NCI-H1417 (cell line): ENCODE data around the gene POLQ.
A peak's percentile ranks its signal among the peaks of the same experiment; 100 is the strongest.
"Not testable (repeated sequence)": the region's sequence is repeated elsewhere in the genome, so short reads cannot be mapped to it uniquely, and the experiment has no call there.

Experiments
- DNase-seq, 3 experiments: peaks; one replicate each; lab custom pipeline; 2025; lab: John Stamatoyannopoulos, UW

The POLQ gene

DNA sequence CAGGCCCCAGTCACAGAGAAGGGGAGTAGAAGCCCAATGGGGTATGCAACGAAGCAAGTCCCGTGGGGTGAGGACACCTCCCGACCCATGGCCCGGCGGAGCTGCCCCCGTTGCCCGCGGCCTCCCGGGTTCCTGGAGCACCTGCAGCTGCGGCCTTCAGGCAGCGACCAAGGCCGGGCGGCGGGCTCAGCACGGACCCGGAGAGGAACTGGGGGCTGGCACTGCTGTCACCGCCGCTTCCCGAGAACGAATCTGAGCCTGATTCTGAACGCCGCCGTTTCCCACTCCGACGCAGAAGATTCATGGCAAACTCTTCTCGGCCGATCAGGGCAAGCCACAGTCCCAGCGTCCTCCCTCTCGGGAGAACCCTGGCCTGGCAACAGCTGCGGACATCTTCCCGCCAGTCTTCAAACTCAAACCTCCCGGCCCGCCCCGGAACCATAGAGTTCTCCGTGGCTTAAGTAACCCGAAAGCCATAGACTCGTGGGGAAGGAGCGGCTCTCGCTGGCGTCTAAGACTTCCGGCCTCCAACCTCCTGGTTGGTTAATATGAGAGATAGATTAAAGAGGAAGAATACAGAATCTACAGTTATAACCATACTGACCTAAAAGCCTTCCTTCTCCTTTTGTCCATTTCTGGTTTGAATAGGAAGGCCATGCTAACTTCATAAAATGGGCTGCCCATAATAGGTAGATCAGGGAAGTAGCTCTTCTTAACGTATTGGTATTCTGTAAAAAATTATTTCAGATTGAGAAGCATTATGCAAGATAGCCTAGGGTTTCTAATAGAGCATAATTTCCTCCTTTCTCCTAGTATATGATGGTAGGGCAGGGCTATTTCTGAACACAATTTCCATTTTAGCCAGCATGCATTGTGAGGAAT lies at the start of gene POLQ:
Gene POLQ (minus strand): TSS at position 415 of the 882 bp plus-strand sequence. CDS start 111 bp downstream, at position 304.
- DNase-seq: peak; percentile 92 to 96 (median 95)

DNA sequence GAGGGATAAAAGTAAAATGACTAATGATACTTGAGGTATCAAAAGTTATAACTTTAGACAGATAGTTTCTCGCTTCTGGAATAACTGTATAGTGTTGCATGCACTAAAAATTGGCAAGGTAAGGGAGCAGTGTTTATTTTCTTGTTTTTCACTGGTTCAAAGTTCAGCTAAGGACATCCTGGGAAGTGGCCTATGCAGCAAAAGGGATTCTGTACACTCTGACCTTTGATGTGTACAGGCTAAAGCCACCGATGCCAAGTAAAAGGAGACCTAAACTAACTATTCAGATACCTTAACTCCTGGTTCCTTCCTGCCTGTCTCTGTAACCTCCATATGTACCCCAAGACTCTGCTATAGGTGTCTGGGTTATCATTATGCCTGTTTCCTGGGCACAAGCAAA lies 49.1 kb upstream of the POLQ start:
- DNase-seq: no peak

DNA sequence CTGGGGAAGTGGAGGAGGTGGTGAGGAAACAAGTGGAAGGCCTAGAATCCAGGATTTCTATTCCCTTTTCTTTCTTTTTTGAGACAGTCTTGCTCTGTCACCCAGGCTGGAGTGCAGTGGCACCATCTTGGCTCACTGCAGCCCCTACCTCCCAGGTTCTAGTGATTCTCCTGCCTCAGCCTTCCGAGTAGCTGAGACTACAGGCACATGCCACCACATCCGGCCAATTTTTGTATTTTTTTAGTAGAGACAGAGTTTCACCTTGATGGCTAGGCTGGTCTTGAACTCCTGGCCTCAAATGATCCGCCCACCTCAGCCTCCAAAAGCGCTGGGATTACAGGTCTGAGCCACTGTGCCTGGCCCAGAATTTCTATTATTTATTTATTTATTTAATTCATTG lies 48.0 kb upstream of the POLQ start:
- not testable (repeated sequence) for DNase-seq

DNA sequence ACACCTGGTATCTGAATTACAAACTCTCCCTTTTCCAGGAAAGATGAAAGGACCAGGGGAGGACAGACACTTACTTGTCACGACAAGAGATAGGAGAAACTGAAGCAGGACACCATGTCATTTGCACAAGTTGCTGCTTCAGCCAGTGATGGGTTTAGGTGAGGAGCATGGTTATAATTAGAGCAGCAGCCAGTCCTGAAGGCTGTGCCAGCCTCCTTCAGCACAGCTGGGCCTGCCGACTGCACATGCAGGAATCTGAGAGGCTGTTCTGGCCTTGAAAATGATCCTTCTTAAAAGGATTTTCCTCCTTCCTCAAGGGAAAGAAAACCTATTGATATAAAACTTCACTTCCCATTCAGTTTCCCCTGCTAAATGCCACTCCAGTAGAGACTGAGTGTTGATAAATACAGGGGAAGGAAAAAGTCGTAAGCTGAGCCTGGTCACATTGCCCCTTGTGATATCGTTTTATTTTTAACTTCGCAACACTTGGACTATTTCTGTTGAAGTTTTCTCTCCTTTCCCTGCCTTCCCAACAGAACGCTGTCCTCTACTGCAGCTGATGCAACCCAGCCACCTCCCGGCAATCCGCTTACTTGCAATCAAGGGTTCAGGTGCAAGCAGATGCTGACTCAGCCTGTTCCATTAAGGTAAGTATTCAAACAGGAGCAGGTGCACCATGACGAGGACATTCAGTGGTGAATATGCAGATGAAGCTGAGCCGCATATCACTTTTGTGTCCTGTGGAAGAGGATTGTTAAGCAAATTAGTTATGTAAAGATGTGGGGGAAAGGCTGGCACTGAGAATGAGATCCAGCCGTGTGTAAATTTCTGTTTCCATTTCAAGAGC lies 47.3 kb upstream of the POLQ start, which contains the start of gene FBXO40:
Gene FBXO40 (plus strand): TSS at position 524 of the 847 bp plus-strand sequence. CDS start 27,197 bp downstream, outside the sequence.
- DNase-seq: peak; percentile 69 to 90 (median 83)

DNA sequence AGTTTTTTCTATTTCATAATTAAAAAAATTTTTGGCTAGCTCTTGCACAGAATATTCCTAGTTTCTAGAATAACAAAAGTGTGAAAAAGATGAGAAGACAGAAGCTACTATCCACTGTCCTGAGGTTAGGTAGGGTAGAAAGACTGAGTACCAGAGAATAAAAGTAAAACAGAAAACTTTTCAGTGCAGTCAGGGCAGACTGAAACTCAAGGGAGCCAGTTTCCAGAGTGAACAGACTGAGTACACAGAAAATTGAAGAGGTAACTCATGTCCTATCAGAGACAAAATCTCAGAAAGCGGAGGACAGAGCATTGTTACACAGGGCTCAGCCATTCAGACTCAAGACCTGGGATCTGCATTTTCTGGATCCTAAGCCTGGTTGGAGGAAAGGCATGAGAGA lies 38.6 kb upstream of the POLQ start:
- no peak for DNase-seq

DNA sequence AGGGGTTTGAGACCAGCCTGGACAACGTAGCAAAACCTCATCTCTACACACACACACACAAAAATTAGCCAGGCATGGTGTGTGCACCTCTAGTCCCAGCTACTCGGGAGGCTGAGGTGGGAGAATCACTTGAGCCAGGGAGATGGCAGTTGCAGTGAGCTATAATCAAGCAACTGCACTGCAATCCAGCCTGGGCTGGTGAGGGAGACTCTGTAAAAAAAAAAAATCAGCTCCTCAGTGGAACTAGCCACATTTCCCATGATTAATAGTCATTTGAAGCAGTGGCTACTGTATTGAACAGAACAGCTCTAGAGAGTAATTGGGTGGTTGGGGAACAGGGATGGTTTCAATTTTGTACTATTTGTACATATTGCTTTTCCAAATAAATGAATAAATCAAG lies 35.9 kb upstream of the POLQ start:
- no peak for DNase-seq

DNA sequence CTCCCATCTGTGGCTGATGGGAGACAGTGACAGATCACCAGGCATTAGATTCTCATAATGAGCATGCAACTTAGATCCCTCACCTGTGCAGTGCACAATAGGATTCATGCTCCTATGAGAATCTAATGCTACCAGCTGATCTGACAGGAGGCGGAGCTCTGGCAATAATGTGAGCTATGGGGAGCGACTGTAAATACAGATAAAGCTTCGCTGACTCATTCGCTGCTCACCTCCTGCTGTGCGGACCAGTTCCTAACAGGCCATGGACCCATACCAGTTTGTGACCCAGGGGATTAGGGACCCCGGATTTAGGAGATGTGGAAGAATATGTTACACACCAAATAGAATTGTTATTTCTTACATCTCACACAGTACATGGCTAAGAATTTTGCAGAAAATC lies 28.7 kb upstream of the POLQ start:
- DNase-seq: peak in 2 of 3 experiments; percentile 6 to 38

DNA sequence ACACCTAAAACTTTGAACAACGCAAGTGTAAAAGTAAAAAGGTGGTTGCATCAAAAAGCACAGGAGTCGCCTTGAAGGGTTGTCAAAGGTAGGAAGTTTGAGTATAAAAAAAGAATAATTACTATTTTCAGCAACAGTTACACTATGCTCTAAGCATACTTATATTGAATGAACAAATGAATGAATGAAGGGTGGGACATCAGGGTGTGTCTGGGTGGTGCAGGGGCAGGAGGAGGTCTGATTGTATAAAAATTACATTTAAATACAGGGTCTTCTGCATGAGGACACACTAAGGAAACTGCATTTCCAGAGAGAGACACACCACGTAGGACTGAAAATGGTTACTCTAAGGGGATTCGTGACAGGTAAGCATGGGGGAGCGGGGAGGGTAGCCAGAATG lies 21.9 kb upstream of the POLQ start, which contains the start of gene ARGFX:
Gene ARGFX (plus strand): TSS at position 301 of the 400 bp plus-strand sequence. CDS start 2,765 bp downstream, outside the sequence.
- DNase-seq: no peak

DNA sequence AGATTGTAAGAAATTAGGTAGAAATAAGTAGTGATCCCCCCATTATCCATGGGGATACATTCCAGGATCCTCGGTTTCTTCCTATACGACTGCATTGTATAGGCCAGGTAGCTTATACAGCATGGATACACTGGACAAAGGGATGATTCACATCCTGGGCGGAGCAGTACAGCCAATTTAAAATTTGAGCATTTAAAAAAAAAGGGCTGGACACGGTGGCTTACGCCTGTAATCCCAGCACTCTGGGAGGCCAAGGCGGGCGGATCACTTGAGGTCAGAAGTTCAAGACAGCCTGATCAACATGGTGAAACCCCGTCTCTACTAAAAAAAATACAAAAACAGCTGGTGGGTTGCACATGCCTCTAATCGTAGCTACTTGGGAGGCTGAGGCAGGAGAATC lies 21.0 kb upstream of the POLQ start:
- no peak for DNase-seq

DNA sequence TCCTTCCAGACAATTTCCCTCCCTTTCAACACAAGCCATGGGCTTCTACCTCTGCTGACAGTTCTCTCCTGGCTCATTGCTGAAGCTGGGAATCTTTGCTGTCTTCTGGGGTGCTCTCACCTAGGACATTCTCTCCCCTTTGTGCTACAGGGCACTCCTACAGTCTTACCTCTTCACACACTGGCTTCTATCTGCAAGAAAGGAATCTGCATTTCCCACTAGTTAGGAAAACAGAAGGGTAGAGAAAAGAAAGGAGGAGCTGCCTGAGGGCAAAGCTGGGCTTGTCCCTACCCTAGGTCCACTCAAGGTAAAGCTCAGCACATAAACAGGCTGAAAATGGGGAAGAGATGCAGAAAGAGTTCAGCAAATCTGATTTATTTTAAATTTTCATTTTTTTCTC lies 16.4 kb upstream of the POLQ start:
- DNase-seq: no peak

DNA sequence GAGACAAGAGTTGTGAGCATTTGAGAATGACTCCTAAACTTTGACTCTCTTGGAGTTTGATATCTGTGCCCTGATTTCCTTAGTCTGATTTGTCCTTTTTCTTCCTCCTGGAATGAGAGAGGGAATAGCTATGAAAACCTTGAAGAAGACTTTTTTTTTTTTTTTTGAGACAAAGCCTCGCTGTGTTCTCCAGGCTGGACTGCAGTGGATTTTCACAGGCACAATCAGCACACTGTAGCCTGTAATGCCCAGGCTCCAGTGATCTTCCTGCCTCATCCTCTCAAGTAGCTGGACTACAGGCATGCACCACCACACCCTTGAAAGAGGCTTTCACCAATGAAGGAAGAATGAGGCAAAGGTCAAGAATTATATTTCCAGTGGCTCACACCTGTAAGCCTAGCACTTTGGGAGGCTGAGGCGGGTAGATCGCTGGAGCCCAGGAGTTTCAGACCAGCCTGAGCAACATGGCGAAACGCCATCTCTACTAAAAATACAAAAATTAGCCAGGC lies 11.7 kb upstream of the POLQ start:
- no peak for DNase-seq

DNA sequence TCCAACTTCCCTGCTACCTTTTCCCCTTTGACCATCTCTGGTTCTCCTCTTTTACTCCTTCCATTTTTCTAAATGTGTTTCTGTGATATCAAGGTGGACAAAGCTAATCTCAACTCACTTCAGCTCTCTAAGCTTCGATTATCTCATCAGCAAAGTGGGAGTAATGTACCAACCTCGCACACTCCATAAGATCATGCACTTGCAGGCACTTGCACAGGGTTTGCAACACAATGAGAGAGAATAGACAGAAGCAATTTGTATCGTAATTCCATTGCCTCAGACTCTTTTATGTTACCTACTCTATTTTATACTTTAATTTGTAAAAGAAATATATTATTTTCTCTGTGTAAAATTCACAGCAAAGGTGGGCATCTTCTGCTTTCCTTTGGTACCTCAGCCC lies 7.0 kb upstream of the POLQ start:
- DNase-seq: no peak

DNA sequence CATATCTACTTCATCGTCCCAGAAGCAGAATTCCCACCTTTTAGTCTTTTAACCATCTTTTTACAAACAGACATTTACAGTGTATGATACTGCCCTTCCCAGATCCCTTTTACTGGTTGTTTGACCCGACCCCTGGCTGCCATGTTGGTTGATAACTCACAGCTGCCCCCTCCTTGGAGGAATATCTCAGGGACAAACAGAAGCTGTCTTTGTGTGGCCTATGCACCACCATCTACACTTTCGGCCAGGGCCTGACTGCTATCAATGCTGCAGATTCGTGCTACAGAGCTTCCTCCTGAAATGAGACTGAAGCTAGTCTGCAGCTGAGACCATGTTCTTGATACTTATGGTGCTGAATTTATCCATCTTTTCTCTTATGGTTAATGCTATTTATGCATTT lies 6.6 kb upstream of the POLQ start:
- DNase-seq: no peak

DNA sequence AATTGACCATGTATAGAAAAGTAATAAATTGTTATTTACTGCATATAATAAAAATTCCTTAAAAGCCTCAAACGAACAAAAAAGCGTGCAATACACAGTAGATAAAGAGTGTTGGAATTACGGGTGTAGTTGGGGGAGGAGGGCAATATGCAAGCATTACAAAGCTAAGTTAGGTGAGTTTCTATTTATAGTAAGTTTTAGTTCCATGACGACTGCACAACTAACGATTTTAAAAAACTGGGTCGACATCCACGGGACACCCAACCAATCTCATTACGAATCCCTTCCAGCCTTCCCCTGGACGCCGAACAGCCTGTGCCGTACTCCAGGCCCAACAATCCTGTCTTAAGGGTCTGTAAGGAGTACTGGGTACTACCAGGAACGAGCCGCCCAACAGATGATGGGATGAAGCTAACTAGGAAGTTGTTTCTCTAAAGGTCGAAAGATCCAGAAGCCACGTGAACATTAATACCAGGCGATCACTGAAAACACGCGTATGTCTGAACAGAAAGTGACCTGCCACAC lies 677 bp downstream of the POLQ start:
- peak in 1 of 3 experiments; percentile 60 for DNase-seq

DNA sequence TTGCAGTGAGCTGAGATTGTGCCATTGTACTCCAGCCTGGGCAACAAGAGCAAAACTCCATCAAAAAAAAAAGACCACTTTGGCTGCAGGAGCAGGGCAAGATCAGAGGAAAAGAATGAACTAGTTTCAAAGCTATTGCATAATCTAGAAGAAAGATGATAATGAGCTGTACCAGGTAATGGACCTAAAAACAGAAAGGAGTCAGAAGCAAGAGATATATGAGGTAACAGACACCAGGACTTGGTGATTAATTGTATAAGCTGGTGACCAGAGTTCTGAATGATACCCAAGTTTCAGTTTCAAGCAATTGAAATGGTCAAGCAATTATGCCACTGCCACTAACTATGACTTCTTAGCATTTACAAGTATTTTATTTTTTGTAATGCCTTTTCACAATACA lies 2.9 kb downstream of the POLQ start:
- no peak for DNase-seq

DNA sequence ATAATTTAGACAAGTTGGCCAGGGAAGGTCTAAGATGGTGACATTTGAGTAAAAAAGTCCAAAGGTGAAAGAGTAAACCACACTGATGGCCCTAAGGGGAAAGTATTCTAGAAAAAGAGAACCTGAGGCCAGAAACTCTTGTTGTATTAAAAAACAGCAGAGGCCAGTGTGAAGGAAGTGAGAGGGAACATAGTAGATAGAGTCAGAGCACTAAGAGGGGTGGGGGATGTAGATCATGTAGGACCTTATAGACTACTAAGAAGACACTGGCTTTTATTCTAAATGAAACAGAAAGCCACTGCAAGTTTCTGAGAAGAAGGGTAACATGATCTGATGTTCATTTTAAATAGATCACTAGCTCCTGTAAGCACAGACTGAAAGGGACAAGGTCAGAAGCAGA lies 14.5 kb downstream of the POLQ start:
- no peak for DNase-seq

DNA sequence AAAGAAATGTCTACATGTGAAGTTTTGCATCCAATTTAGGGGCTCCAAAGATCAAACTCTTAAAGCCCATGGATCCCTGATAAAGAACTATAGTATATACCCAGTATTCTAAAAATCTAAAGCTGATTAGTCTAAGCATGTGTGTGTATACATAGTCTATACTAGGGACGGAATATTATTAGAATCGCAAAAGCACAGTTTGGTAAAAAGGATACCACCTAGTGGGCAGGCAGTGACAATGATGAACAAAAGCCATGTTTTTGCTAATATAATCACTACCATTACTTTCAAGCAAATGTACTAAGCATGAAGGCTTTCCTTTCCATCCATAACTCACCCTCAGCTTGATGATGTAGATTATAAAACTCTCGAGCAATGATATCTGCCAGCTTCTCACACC lies 16.5 kb downstream of the POLQ start:
- DNase-seq: peak in 1 of 3 experiments; percentile 10

DNA sequence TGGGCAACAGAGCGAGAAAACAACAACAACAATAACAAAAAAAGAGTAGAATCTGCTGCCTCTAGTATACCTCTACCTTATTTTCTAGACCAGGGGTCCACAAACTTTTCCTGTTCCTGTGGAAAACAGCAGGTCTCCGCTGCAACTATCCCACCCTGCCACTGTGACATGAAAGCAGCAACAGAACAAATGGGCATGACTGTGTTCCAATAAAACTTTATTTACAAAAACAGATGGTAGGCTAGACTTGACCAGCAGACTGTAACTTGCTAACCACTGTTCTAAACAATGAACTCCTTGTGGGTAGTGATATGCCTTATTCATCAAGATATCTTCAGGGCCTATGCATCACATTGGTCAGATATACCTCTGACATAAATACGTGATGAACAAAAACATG lies 25.3 kb downstream of the POLQ start:
- no peak for DNase-seq

DNA sequence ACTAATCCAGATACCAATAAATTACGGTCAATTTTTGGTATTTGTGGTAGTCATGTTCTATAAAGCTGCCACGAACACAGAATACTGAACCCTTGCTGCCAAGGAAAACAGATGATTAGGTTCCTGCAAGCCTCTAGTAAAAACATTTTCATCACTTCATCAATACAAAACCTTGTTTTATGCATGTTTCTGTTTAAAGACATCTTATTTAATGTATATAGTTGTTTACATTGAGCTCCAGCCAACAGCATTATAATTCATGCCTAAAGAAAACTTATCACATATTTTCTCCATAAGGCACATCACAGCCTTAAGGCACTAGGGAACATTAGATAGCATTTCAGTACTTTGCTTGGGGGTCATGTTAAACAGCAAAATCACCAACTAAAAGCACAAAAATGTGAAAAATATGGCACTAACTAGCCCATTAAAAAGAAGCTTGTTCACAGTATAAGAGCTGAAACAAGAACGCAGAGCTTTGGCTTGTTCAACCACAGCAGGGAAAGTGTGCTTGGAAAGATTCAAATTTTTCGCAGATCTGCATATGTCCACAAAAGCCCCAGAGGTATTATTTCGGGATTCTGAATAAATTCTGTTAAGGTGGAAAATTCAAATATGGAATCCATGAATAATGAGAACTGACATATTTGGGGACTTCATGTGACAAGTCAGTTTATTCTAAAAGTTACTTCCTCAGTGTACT lies 27.7 kb downstream of the POLQ start:
- no peak for DNase-seq

DNA sequence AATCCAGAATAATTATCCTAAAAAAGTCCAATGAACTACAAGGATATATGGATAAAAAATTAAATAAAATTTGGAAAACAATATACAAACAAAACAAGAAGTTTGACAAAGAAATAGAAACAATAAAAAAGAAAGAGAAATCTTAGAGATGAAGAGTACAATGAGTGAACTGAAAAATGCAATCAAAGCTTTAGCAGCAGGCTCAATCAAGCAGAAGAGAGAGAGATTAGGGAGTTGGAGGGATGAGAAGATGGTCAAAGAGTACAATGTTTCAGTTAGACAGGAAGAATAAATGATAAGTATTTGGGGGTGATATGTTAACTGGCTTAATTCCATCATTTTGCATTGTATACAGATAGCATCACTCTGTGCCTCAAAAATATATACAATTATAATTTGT lies 29.9 kb downstream of the POLQ start:
- DNase-seq: no peak

DNA sequence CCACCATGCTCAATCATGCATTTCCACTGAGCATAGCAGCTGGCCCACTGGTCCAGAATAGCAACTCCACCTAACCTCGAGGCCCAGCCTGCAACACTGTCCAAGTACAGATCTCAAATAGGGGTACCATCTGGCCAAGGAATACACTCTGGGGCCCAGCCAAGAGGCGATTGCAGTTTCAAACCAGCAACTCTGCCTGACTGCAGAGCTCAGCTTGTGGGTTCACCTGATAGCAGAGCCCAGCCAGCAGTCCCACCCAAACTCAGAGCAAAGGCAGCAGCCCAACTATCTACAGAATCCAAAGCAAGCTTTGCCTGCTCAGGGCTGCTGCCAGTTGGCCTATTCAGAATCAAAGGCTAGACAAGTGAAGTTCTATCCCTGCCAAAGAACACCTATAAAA lies 30.5 kb downstream of the POLQ start:
- no peak for DNase-seq

DNA sequence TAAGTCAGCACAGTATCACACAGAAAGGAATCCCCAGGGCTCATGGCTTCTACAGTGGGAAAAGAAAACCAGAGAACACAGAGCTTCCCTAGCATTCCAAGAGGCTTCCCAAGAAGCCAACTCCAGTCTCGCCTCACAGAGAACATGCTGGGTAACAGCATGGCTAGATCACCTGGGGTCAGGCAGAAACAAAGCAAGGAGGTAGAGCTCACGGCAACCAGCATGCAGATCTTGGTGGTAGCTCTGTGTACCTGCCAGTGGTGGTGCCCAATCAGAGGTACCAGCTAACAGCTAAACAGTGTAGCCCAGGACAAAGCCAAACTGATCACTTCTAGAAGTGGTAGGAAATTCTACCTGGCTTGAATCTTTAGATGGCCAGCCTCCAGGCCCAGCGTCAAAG lies 31.3 kb downstream of the POLQ start:
- no peak for DNase-seq
